Testis (tissue), 2 donors: Measurements from ENCODE around the gene RPL29.

Experiments
- CTCF ChIP-seq, 3 experiments: fragments of 450-650 bp in 2 of 3; fragments of 200-600 bp in 1 of 3; sonication (generic) in 1 of 3; IDR thresholded peaks; one replicate each; pipeline ENCODE4 v1.5.1; 2016 to 2019; ENCODE audit warnings: antibody characterized with exemption in 3 of 3, mild to moderate bottlenecking in 2 of 3, moderate library complexity in 1 of 3
- POLR2A ChIP-seq: fragments of 450-650 bp; IDR thresholded peaks from one replicate; pipeline ENCODE4 v1.6.1; 2017; ENCODE audit warnings: antibody characterized with exemption, mild to moderate bottlenecking, moderate library complexity

DNA sequence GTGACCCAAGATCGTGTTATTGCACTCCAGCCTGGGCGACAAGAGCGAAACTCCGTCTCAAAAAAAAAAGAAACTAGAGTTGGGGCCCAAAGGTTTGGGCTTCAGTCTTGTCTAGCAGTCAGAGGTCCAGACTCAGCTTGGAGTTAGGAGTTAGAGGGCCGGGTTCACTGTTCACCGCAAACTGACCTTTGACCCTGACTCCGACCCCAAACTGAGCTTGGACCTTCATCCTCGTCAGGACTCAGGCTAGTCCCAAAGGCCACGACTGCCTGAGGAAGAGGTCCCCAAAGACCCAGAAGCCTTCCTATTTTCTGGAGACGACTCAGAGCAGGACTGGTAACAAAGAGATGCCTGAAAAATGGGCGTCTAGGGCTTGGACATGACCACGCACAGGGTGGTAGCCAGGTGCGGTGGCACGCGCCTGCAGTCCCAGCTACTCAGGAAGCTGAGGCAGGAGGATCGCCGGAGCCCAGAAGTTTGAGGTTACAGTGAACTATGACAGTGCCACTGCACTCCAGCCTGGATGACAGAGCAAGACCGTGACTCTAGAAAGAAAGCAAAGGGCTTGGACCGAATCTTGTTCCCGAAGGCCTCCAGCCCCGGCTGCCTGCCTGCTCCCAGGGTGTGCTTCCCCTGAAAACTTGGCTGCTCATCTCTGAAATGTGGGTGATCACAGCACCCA is 22.8 kb upstream of the RPL29 start:
- no peak for TF ChIP-seq CTCF (IDR thresholded peaks at IDR 0.05)
- TF ChIP-seq POLR2A: no peak
